ENCODE data around the gene ADAMTSL1. TPM values are rescaled to one million over a fixed set of nuclear protein-coding genes. Genes with fewer than 3 reads are reported as not detected.

Gene ADAMTSL1
- total and polyA plus RNA-seq, 2 donors (not counting 3 experiments of a cell fraction or from before 2014, with no cell fraction given) = 15.0 to 18.4 TPM

GRCh38 chr9:18778846-18779245, 304.9 kb downstream of the ADAMTSL1 start:
- Histone ChIP-seq H3K4me2 (ENCODE audit: insufficient read depth, low read length) (no peak overlapping the region), H3K27me3 (ENCODE audit: control insufficient read depth in 2 of 2, insufficient read depth in 2 of 2, low read length in 2 of 2) (no peaks in the 10 kb centered on the region), H3K4me3 (replicated peaks in 1 of 3; ENCODE audit: insufficient read depth in 1 of 3, low read depth in 1 of 3, low read length in 3 of 3) (no peak overlapping the region), H2AFZ (ENCODE audit: low read depth, low read length) (no peak overlapping the region), H3K9me3 (replicated peaks; ENCODE audit: control insufficient read depth, insufficient read depth, low read length) (no peaks in the 10 kb centered on the region), H3K27ac (ENCODE audit: insufficient read depth, low read depth, low read length) (no peak overlapping the region), H3K79me2 (ENCODE audit: control insufficient read depth, insufficient read depth, low read length) (no peaks in the 10 kb centered on the region), H4K20me1 (replicated peaks; ENCODE audit: control insufficient read depth, extremely low read depth, insufficient read depth, low read length) (no peaks in the 10 kb centered on the region), H3K36me3 (ENCODE audit: control insufficient read depth in 2 of 2, extremely low read depth in 1 of 2, insufficient read depth in 2 of 2, low read length in 2 of 2) (no peaks in the 10 kb centered on the region), H3K4me1 (ENCODE audit: control insufficient read depth, extremely low read depth, insufficient read depth, low read length) (peaks cover 25% of the 10 kb centered on the region), H3K9me1 (replicated peaks; ENCODE audit: control insufficient read depth, extremely low read depth, insufficient read depth, low read length) (no peaks in the 10 kb centered on the region), H3K9ac (replicated peaks; ENCODE audit: extremely low read depth, insufficient read depth, low read length) (no peak overlapping the region)
- ChIA-PET CTCF (interaction anchor here (1.0 to 3.0 kb wide), 4 partner anchors 14 to 336 kb away, joined by 3 to 10 read pairs (median 4); no protein-coding TSS in a partner anchor), POLR2A (no interaction called here)
- BruUV-seq (replicated peaks) = no TSS peak
- intact Hi-C loops (cut with micrococcal nuclease) = no loop called here
- dilution Hi-C loops (cut with MboI; ENCODE audit: extremely low pct_ligation_motif_present, low sequenced_read_pairs) = no loop called here
- no peak for TF ChIP-seq POLR2A (IDR thresholded peaks at IDR 0.05; ENCODE audit: low read depth, low read length)
- TF ChIP-seq MYC (IDR thresholded peaks at IDR 0.05; ENCODE audit: low read depth, low read length) = no peak
- no peak for TF ChIP-seq CTCF (IDR thresholded peaks at IDR 0.05; ENCODE audit: extremely low read depth in 1 of 2, insufficient read depth in 1 of 2, low read depth in 1 of 2, low read length in 2 of 2)
- no peak for TF ChIP-seq EZH2 (IDR thresholded peaks at IDR 0.05; ENCODE audit: borderline replicate concordance, low read depth, low read length, severe bottlenecking)
- TF ChIP-seq GATA2 (IDR thresholded peaks at IDR 0.05; ENCODE audit: insufficient read depth, insufficient read length, low read depth, low read length) = no peak
- no peak for TF ChIP-seq FOS (IDR thresholded peaks at IDR 0.05; ENCODE audit: borderline replicate concordance, insufficient read depth, low read length)
- TF ChIP-seq MAX (IDR thresholded peaks at IDR 0.05; ENCODE audit: insufficient read depth, insufficient read length) = no peak
- no peak for TF ChIP-seq POLR2AphosphoS5 (IDR thresholded peaks at IDR 0.05; ENCODE audit: insufficient read depth, low read depth, low read length)
- TF ChIP-seq JUN (IDR thresholded peaks at IDR 0.05; ENCODE audit: borderline replicate concordance, insufficient read depth, insufficient read length, low read depth) = no peak
- DNase-seq (ENCODE audit: low read depth, low spot score) = peak; percentile 57
- FAIRE-seq = no peak
